A549 (cell line): ENCODE measurements around the gene FUZ. TPM values are rescaled to one million over a fixed set of nuclear protein-coding genes. Genes with fewer than 3 reads are reported as not detected.
A peak's percentile ranks its signal among the peaks of the same experiment; 100 is the strongest.

Experiments
- ATAC-seq, 2 experiments: fragments of 200-7000 bp in 1 of 2; fragments of >200 bp in 1 of 2; cut with Nextera tagmentation in 1 of 2; cut with Tn5 transposase in 1 of 2; 3 replicates each; pipeline versions ENCODE4 v1.8.0 to v1.9.1; 2018 to 2020; ENCODE audit warnings: mild to moderate bottlenecking in 1 of 2, moderate library complexity in 1 of 2
- CTCF ChIA-PET: fragments of 300-600 bp; sonication (Branson Sonifier 250); formaldehyde crosslinking; extraction: SDS; loops from one replicate; lab custom pipeline; 2021; ENCODE audit warnings: antibody characterized with exemption, inconsistent platforms; lab: Yijun Ruan, JAX
- POLR2A ChIA-PET: fragments of 350-600 bp; formaldehyde crosslinking; extraction: SDS; loops from one replicate; lab custom pipeline; 2021; ENCODE audit warnings: antibody characterized with exemption, inconsistent platforms; lab: Yijun Ruan, JAX
- DNase-seq, 2 experiments: peaks; one replicate each; pipeline versions ENCODE4 v3.0.0 to v3.0.0-alpha.2; 2011 to 2016; ENCODE audit warnings: low read depth in 1 of 2, low spot score in 1 of 2
- FAIRE-seq: peaks from 2 replicates; lab custom pipeline; 2011; peaks lifted over from hg19 to GRCh38; lab: Jason Lieb, UNC
- H3K27ac ChIP-seq, 2 experiments: fragments of >200 bp; sonication (Bioruptor Twin); formaldehyde crosslinking; 3 replicates each; pipeline ENCODE4 v1.5.1; 2016 to 2017
- H3K4me1 ChIP-seq: fragments of >200 bp; sonication (Bioruptor Twin); formaldehyde crosslinking; 3 replicates; pipeline ENCODE4 v1.6.1; 2016
- H3K4me2 ChIP-seq: fragments of >200 bp; sonication (Bioruptor Twin); formaldehyde crosslinking; 3 replicates; pipeline ENCODE4 v1.6.1; 2016
- H3K4me3 ChIP-seq: fragments of >200 bp; sonication (Bioruptor Twin); formaldehyde crosslinking; 3 replicates; pipeline ENCODE4 v1.5.1; 2016
- H3K9me3 ChIP-seq: fragments of >200 bp; sonication (Bioruptor Twin); formaldehyde crosslinking; 3 replicates; pipeline ENCODE4 v1.6.1; 2016
- CBX2 ChIP-seq: fragments of 200-600 bp; sonication (generic); IDR thresholded peaks from 2 replicates; pipeline ENCODE4 v1.6.1; 2016; ENCODE audit warnings: low read depth, mild to moderate bottlenecking, borderline replicate concordance
- CBX8 ChIP-seq: fragments of 200-600 bp; sonication (generic); IDR thresholded peaks from 2 replicates; pipeline ENCODE4 v1.6.1; 2016
- EHMT2 ChIP-seq: fragments of 200-600 bp; sonication (generic); IDR thresholded peaks from 2 replicates; pipeline ENCODE4 v1.6.1; 2016; ENCODE audit warnings: antibody characterized with exemption, low read depth, mild to moderate bottlenecking, moderate library complexity
- ESRRA ChIP-seq: fragments of 150-350 bp; IDR thresholded peaks from 2 replicates; pipeline ENCODE4 v1.6.1; 2014; ENCODE audit warnings: mild to moderate bottlenecking, low read length, borderline replicate concordance
- FOSB ChIP-seq: fragments of 250-450 bp; sonication (Bioruptor Pico); IDR thresholded peaks from 2 replicates; pipeline ENCODE4 v1.5.0; 2020; ENCODE audit warnings: mild to moderate bottlenecking, moderate library complexity
- HEYL ChIP-seq: fragments of 250-450 bp; sonication (Bioruptor Pico); IDR thresholded peaks from 2 replicates; pipeline ENCODE4 v1.8.0; 2021; ENCODE audit warnings: mild to moderate bottlenecking, moderate library complexity
- HOXB5 ChIP-seq: fragments of 250-450 bp; sonication (Bioruptor Pico); IDR thresholded peaks from 2 replicates; pipeline ENCODE4 v1.5.0; 2020; ENCODE audit warnings: mild to moderate bottlenecking, moderate library complexity
- JUN ChIP-seq, 2 experiments: fragments of >200 bp; sonication (Bioruptor Twin); formaldehyde crosslinking; IDR thresholded peaks; 2 replicates in 1 of 2; 3 replicates in 1 of 2; pipeline ENCODE4 v1.6.1; 2016 to 2017
- JUNB ChIP-seq: fragments of >200 bp; sonication (Bioruptor Twin); formaldehyde crosslinking; IDR thresholded peaks from 2 replicates; pipeline ENCODE4 v1.6.1; 2016
- MAFK ChIP-seq: fragments of 450-650 bp; IDR thresholded peaks from 2 replicates; pipeline ENCODE4 v1.6.1; 2014; ENCODE audit not compliant: partially characterized antibody
- MAZ ChIP-seq: fragments of 150-350 bp; IDR thresholded peaks from 2 replicates; pipeline ENCODE4 v1.6.1; 2014; ENCODE audit warnings: antibody characterized with exemption, low read depth, low read length, borderline replicate concordance
- NFE2L2 ChIP-seq: fragments of 150-350 bp; conservative IDR thresholded peaks from 2 replicates; pipeline ENCODE4 v1.6.1; 2014; ENCODE audit warnings: low read length
- NR3C1 ChIP-seq: fragments of >200 bp; sonication (Bioruptor Twin); formaldehyde crosslinking; IDR thresholded peaks from 3 replicates; pipeline ENCODE4 v1.6.1; 2017
- PHF8 ChIP-seq: fragments of 200-600 bp; sonication (generic); IDR thresholded peaks from 2 replicates; pipeline ENCODE4 v1.6.1; 2016; ENCODE audit warnings: low read depth, mild to moderate bottlenecking, antibody characterized with exemption, moderate library complexity, borderline replicate concordance
- POLR2A ChIP-seq: IDR thresholded peaks from 2 replicates; pipeline ENCODE4 v1.6.1; 2012; ENCODE audit warnings: mild to moderate bottlenecking, low read length
- POLR2AphosphoS2 ChIP-seq: conservative IDR thresholded peaks from 2 replicates; pipeline ENCODE4 v1.6.1; 2012; ENCODE audit warnings: low read length, improper control_type of control experiment, inconsistent platforms
- RAD21 ChIP-seq, 2 experiments: fragments of >200 bp in 1 of 2; sonication (Bioruptor Twin) in 1 of 2; formaldehyde crosslinking in 1 of 2; IDR thresholded peaks in 1 of 2; conservative IDR thresholded peaks in 1 of 2; 2 replicates in 1 of 2; 3 replicates in 1 of 2; pipeline ENCODE4 v1.6.1; 2012 to 2018; ENCODE audit warnings: inconsistent platforms in 1 of 2
- RCOR1 ChIP-seq: fragments of 150-350 bp; IDR thresholded peaks from 2 replicates; pipeline ENCODE4 v1.6.1; 2014; ENCODE audit warnings: antibody characterized with exemption, low read length, low read depth
- RFX5 ChIP-seq: fragments of 450-650 bp; IDR thresholded peaks from 2 replicates; pipeline ENCODE4 v1.7.1; 2014; ENCODE audit warnings: antibody characterized with exemption, mild to moderate bottlenecking, moderate library complexity
- SMC3 ChIP-seq: fragments of >200 bp; sonication (Bioruptor Twin); formaldehyde crosslinking; IDR thresholded peaks from 3 replicates; pipeline ENCODE4 v1.6.1; 2018; ENCODE audit warnings: inconsistent platforms
- SREBF2 ChIP-seq: fragments of 450-650 bp; IDR thresholded peaks from 2 replicates; pipeline ENCODE4 v1.6.1; 2014; ENCODE audit warnings: mild to moderate bottlenecking, moderate library complexity
- TP53 ChIP-seq: fragments of 250-450 bp; sonication (Bioruptor Pico); IDR thresholded peaks from 2 replicates; pipeline ENCODE4 v1.5.0; 2021; ENCODE audit warnings: mild to moderate bottlenecking, moderate library complexity
- ZC3H11A ChIP-seq: fragments of 450-650 bp; IDR thresholded peaks from 2 replicates; pipeline ENCODE4 v1.6.1; 2014; ENCODE audit warnings: antibody characterized with exemption, mild to moderate bottlenecking
- ZFP36 ChIP-seq: fragments of 450-650 bp; IDR thresholded peaks from 2 replicates; pipeline ENCODE4 v1.6.1; 2014; ENCODE audit warnings: borderline replicate concordance; ENCODE audit not compliant: partially characterized antibody
- ZSCAN20 ChIP-seq: fragments of 250-450 bp; sonication (Bioruptor Pico); IDR thresholded peaks from 2 replicates; pipeline ENCODE4 v1.8.0; 2022; ENCODE audit warnings: mild to moderate bottlenecking, moderate library complexity
- WGBS: methylation state at CpG from one replicate; pipeline ENCODE4 v1.1.6; 2017; ENCODE audit errors: missing lambda C conversion rate; 5-methylcytosine and 5-hydroxymethylcytosine counted together
- polyA plus RNA-seq, 4 experiments: library from polyadenylated mRNA; depleted of rRNA in 3 of 4; stranded (reverse); fragments of >200 nt; fragmentation: RNase III in 1 of 4; extraction: RNeasy Plus Mini Kit Qiagen cat#74134 plus additional on column Dnase treatment in 1 of 4; gene quantifications; 2 replicates in 3 of 4; 3 replicates in 1 of 4; pipeline ENCODE4 v1.2.3, GENCODE V29; 2011 to 2017
- TF ChIP-seq, protein P1 (sequence below): fragments of 150-350 bp; IDR thresholded peaks from 2 replicates; pipeline ENCODE4 v1.6.1; 2014; ENCODE audit warnings: low read depth, mild to moderate bottlenecking, low read length
- TF ChIP-seq, protein P2 (sequence below): fragments of 250-450 bp; sonication (Bioruptor Pico); IDR thresholded peaks from 2 replicates; pipeline ENCODE4 v1.5.0; 2020; ENCODE audit warnings: low read depth, mild to moderate bottlenecking, moderate library complexity
- TF ChIP-seq, protein P3 (sequence below): fragments of >200 bp; sonication (Bioruptor Twin); formaldehyde crosslinking; IDR thresholded peaks from 2 replicates; pipeline ENCODE4 v1.6.1; 2016
- TF ChIP-seq, protein P4 (sequence below): fragments of >200 bp; sonication (Bioruptor Twin); formaldehyde crosslinking; IDR thresholded peaks from 3 replicates; pipeline ENCODE4 v1.6.1; 2016

FUZ gene
- polyA plus RNA-seq, 2 of the 4 experiments (the other 2 are of a cell fraction) = 12.5 to 21.7 TPM

DNA sequence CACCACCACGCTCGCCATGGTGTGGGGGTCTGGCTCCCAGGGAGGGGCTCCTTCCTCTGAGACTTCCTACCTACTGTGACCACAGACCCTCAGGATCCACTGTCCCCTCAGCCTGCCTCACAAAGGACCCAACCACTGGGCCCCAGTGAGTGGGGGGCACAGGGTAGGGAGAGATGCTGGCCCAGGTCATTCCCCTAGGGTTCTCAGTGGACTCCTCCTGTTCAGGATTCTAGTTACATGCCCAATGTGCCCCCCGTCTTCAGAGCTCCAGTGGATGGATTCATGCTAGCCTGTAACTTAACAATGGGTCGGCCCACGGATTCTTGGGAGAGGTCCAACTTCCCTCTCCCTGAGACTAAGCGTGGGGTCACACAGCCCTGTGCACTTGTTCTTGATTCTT is 49.9 kb downstream of the FUZ start, which contains the start of gene TSKS:
TSS of gene TSKS (minus strand) at position 77 of the 400 bp plus-strand sequence. CDS start at position 18, 59 bp downstream.
- FAIRE-seq (no peak), ATAC-seq (no peak), DNase-seq (no peak)
- ChIA-PET CTCF (interaction anchor here (1.3 kb wide), 1 partner anchor 78 kb away, joined by 3 read pairs; no protein-coding TSS in a partner anchor), POLR2A (no interaction called here)
- Histone ChIP-seq H3K4me3 (no peak within 1 kb of the TSS), H3K9me3 (no peaks in the 10 kb centered on the region), H3K27ac (no peak within 1 kb of the TSS), H3K4me2 (no peak within 1 kb of the TSS), H3K4me1 (peaks cover 24% of the 10 kb centered on the region)
- TF ChIP-seq JUN (IDR thresholded peaks at IDR 0.05) = no peak
- TF ChIP-seq, protein P1, sequence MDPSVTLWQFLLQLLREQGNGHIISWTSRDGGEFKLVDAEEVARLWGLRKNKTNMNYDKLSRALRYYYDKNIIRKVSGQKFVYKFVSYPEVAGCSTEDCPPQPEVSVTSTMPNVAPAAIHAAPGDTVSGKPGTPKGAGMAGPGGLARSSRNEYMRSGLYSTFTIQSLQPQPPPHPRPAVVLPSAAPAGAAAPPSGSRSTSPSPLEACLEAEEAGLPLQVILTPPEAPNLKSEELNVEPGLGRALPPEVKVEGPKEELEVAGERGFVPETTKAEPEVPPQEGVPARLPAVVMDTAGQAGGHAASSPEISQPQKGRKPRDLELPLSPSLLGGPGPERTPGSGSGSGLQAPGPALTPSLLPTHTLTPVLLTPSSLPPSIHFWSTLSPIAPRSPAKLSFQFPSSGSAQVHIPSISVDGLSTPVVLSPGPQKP = no peak
- no peak for TF ChIP-seq MAFK
- no peak for TF ChIP-seq HEYL (CRISPR knock-in tag)
- TF ChIP-seq NR3C1 = no peak
- TF ChIP-seq ESRRA = no peak
- TF ChIP-seq SREBF2 = no peak
- TF ChIP-seq RFX5 = no peak
- TF ChIP-seq SMC3 = no peak
- no peak for TF ChIP-seq MAZ
- no peak for TF ChIP-seq CBX8
- no peak for TF ChIP-seq JUNB
- no peak for TF ChIP-seq EHMT2
- TF ChIP-seq ZFP36 = no peak
- TF ChIP-seq POLR2AphosphoS2 = no peak
- TF ChIP-seq, protein P2, sequence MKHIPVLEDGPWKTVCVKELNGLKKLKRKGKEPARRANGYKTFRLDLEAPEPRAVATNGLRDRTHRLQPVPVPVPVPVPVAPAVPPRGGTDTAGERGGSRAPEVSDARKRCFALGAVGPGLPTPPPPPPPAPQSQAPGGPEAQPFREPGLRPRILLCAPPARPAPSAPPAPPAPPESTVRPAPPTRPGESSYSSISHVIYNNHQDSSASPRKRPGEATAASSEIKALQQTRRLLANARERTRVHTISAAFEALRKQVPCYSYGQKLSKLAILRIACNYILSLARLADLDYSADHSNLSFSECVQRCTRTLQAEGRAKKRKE (CRISPR knock-in tag) = no peak
- TF ChIP-seq FOSB (CRISPR knock-in tag) = no peak
- 83% methylated on average over 6 of the region's 6 CpGs for WGBS

DNA sequence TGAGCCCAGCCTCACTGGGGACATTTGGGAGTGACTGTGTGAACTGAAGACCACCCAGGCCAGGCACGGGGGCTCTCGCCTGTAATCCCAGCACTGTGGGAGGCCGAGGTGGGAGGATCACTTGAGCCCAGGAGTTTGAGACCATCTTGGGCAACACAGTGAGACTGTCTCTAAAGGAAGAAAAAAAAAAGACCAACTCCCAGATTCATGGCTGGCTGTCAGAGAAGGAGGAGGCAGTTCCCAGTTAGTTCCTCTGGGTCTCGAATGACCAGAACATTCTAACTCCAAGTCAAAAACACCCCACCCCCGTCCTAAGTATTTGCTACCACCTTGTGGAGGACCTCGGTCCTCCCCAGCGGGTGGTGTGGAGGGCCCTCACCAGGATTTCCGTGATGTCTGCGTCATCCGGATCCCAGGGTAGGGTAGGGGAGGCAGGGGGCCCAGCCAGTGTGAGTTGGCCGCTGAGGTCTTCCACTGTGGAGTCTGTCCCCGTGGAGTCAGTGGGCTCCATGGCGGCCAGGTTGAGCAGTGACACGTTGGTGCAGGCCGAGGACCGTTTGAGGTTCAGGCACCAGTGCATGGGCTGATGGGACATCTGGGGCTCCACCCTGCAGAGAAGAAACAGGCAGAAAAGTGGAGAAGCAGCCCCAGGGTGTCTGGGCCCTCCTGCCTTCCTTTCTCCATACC is 51.3 kb downstream of the FUZ start:
- peak in 1 of 2 experiments; percentile 45 for DNase-seq
- Histone ChIP-seq H3K9me3 (no peaks in the 10 kb centered on the region; the same call in 2 of the 3 replicates), H3K27ac (no peak overlapping the region), H3K4me3 (no peak overlapping the region), H3K4me1 (peaks cover 18% of the 10 kb centered on the region), H3K4me2 (no peak overlapping the region)
- ATAC-seq = no peak
- TF ChIP-seq RAD21 (conservative IDR thresholded peaks at IDR 0.05 in 1 of 2, IDR thresholded peaks at IDR 0.05 in 1 of 2) = peak in 1 of 2 experiments; percentile 22; a peak in 1 of 5 replicates
- no peak for TF ChIP-seq HOXB5 (CRISPR knock-in tag)
- no peak for TF ChIP-seq RCOR1
- ChIA-PET POLR2A (no interaction called here), CTCF (interaction anchor here (0.8 to 1.3 kb wide), 4 partner anchors 11 to 77 kb away, joined by 3 to 5 read pairs (median 3); no protein-coding TSS in a partner anchor)
- FAIRE-seq = no peak
- WGBS = 75% methylated on average over 13 of the region's 16 CpGs

DNA sequence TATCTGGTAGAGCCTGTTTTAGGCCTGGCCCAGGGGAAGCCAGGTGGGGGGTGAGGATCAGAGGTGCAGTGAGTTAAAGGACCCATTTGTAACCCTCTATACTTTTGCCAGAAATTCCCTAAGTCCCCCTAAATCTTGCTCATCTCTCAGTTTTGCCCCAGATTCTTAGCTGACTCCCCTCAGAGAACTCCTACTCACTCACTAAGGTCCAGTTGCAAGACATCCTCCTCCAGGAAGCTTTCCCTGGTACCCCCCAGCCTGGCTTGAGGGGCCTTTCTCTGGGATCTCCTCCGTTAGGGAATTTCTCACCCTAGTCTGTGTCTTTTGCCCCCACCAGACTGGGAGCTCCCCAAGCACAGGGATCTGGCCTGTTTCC is 51.9 kb downstream of the FUZ start:
- H3K4me1 ChIP-seq = peaks cover 18% of the 10 kb centered on the region
- CTCF ChIA-PET = interaction anchor here (0.8 to 1.3 kb wide), 4 partner anchors 10 to 76 kb away, joined by 3 to 5 read pairs (median 3); no protein-coding TSS in a partner anchor
- H3K4me3 ChIP-seq = no peak overlapping the region
- H3K27ac ChIP-seq = no peak overlapping the region
- FAIRE-seq (no peak), ATAC-seq (no peak), DNase-seq (no peak)
- peaks cover 2% of the 10 kb centered on the region for H3K9me3 ChIP-seq
- POLR2A ChIA-PET = no interaction called here
- no peak overlapping the region for H3K4me2 ChIP-seq
- 75% methylated on average over 1 of the region's 1 CpG for WGBS
- TF ChIP-seq SMC3 = no peak
- TF ChIP-seq CBX8 = no peak
- TF ChIP-seq PHF8 = no peak
- TF ChIP-seq, protein P3, sequence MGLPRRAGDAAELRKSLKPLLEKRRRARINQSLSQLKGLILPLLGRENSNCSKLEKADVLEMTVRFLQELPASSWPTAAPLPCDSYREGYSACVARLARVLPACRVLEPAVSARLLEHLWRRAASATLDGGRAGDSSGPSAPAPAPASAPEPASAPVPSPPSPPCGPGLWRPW = no peak
- no peak for TF ChIP-seq SREBF2
- no peak for TF ChIP-seq FOSB (CRISPR knock-in tag)
- TF ChIP-seq ZSCAN20 (CRISPR knock-in tag) = no peak
- TF ChIP-seq, protein P1 = no peak
- no peak for TF ChIP-seq CBX2
- TF ChIP-seq NFE2L2 = no peak
- no peak for TF ChIP-seq RFX5
- no peak for TF ChIP-seq TP53 (CRISPR knock-in tag)
- TF ChIP-seq, protein P4, sequence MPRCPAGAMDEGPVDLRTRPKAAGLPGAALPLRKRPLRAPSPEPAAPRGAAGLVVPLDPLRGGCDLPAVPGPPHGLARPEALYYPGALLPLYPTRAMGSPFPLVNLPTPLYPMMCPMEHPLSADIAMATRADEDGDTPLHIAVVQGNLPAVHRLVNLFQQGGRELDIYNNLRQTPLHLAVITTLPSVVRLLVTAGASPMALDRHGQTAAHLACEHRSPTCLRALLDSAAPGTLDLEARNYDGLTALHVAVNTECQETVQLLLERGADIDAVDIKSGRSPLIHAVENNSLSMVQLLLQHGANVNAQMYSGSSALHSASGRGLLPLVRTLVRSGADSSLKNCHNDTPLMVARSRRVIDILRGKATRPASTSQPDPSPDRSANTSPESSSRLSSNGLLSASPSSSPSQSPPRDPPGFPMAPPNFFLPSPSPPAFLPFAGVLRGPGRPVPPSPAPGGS = no peak
- no peak for TF ChIP-seq ZC3H11A
- TF ChIP-seq POLR2A = no peak
